Iris pigment epithelial cell (primary cell): ENCODE results near the gene PAX2.

Source experiments
- DNase-seq: peaks from one replicate; pipeline ENCODE4 v3.0.0-alpha.2; 2011; ENCODE audit warnings: low read depth

The PAX2 gene

DNA sequence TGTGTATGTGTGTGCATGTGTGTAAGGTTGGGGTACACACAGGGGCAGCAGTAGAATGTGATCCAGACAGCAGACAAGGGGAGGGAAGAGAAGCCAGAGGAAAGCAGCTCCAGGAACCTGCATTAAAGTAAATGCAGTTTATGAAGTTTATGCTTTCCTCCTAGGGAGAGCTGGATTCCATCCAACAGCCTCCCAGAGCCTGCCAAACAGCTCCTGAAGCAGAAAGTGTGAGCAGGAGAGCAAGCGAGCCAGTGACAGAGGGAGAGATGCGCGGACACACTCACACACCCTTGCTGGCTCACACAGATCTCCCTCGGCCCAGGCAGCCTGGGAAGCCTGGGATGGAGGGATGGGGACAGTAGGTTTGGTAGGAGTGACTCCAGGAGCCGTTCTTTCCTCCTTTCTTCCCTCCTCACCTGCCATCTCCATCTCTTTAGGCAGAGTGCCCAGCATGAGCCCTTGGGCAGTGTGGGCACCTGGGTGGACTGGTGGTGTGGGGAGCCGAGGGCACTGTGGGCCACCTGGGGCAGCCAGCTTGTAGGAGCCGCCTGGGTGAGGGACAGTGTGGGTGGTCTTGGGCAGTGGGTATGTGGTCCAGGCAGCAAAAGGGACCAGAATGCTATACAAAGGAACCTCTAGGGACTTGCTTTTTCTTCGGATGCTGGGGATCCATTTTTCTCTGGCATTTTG, 46.1 kb downstream of the PAX2 start:
- peak; percentile 3 for DNase-seq

DNA sequence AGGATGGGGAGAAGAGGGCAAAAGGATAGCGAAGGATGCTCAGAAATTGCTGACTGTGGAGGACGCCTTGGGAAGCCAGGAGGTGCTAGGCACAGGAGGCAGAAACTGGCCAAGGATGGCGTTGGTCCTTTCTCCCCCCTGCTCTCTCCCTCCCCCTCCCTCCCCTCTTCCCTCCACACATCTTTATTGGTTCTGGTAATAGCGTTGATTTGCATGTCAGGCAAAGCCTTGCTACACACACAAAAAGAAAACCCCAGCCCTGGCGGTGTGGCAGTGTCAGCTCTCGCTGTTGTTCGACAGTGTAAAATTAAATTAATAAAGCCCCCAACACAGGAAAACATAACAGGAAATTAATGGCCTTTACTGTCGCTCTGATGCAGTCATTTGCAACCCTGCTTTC, 47.2 kb downstream of the PAX2 start:
- no peak for DNase-seq

DNA sequence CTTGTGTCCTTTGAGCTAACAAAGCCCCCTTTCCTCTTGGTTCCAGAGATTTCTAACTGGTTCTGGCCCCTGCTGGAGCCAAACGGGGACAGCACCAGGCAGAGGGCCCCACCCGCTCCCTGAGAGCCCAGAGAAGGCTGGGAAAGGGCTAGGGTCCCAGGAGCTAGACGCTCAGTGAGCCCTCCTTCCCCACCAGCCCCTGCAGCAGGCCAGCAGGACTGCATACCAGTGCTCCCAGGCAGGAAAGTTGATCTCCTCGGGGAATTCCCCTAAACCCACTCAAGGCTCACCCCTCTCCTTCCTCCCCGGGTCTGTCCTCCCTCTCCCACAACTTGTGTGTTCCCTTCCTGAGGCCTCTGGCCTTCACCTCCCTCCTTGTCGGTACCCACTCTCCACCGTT, 47.7 kb downstream of the PAX2 start:
- DNase-seq = no peak

DNA sequence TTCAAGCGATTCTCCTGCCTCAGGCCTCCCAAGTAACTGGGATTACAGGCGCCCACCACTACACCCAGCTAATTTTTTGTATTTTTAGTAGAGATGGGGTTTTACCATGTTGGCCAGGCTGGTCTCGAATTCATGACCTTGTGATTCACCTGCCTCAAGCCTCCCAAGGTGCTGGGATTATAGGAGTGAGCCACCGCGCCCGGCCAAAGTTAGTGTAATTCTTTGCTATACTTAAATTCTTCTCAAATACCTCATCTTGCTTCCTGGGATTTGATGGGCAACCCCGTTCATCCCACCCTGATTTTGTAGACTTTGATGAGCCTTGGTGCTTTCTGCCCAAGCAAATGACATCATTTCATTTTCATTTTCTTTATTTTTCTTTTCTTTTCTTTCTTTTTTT, 54.5 kb downstream of the PAX2 start:
- DNase-seq = no peak

DNA sequence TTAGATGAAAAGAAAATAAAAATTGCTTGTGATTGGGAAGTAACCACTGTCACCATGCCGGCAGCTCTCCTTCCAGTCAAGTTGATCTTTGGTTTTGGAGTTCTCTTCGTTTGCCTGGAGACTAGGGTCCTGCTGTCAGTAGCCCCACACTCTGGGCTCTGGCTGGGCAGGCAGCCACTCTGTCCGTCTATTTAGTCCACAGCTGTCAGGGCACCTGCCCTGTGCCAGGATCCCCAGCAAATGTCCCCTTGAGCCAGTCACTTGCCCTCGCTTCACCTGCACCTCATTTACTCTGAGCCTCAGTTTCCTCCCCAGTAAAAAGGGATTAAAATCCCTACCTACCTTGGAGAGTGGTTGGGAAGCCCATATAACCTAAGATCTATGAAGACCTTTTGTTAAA, 55.5 kb downstream of the PAX2 start:
- DNase-seq = no peak

DNA sequence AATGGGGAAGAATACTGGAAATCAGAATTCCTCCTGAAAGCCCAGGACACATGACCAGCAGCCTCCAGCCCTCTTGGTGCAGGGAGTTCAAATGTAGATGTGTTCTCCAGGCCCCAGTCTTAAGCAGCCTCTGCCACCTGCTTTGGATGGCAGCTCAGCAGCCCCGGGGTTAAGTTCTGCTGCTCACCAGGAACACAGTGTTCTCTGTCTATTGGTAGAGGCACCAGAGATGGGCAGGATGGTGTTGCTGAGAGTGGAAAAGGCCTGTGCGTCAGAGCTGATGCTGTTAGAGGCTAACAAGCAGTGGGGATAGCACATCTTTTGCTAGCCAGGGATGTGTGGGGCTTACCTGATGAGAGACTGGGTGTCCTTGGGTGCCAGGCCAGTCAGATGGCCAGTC, 56.8 kb downstream of the PAX2 start:
- no peak for DNase-seq

DNA sequence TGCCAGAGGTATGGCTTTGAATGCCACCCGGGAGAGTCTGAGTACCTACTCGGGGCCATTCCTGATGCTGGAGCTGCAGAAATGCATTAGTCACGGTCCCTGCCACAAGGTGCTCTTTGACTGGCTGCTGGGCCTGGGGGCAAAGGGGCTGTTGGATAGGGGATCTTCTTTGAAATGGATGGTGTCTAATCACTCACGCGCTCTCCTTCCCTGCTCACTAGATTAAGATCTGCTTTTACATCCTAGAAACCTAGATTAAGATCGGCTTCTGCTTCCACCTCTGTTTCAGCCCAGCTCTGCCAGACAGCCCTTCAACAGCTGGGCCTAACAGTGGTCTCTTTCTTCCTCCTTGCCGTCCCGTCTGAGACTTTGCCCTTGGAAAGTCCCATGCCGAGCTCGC, 57.2 kb downstream of the PAX2 start:
- DNase-seq = no peak

DNA sequence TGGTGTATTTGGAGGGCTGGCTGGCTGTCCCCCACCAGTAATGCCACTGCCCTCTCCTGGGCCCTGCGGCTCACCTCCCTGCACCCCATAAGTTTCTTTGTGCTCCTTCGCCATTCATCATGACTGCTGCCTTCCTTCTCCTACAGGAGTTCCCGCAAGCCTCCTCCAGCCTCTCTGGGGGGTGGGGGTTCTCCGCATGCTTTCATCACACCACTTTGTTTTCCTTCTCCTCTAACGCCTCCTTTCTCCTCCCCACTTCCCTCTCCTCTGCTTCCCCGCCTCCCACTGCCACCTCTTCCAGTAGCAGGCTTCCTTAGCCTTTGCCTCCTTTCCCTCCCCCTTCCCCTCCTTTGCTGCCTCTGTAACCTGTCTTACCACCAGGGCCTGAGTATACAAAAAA, 58.1 kb downstream of the PAX2 start:
- no peak for DNase-seq

DNA sequence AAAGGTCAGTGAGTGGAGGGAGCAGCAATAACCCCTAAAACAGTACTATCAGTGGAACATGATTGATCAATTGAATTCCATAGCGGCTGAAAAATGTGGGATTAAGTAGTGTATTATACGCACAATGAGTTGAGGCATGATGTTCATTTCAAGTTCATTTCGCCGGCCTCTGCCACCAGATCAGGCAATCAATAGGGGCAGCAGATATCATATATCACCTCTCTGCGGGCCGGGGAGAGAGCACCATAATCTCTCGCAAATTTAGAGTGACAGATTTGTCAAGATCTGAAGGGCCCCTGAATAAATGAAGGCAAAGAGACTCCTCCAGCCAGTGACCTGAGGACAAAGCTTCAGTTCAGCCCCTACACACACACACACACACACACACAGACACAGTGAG, 58.5 kb downstream of the PAX2 start:
- no peak for DNase-seq

DNA sequence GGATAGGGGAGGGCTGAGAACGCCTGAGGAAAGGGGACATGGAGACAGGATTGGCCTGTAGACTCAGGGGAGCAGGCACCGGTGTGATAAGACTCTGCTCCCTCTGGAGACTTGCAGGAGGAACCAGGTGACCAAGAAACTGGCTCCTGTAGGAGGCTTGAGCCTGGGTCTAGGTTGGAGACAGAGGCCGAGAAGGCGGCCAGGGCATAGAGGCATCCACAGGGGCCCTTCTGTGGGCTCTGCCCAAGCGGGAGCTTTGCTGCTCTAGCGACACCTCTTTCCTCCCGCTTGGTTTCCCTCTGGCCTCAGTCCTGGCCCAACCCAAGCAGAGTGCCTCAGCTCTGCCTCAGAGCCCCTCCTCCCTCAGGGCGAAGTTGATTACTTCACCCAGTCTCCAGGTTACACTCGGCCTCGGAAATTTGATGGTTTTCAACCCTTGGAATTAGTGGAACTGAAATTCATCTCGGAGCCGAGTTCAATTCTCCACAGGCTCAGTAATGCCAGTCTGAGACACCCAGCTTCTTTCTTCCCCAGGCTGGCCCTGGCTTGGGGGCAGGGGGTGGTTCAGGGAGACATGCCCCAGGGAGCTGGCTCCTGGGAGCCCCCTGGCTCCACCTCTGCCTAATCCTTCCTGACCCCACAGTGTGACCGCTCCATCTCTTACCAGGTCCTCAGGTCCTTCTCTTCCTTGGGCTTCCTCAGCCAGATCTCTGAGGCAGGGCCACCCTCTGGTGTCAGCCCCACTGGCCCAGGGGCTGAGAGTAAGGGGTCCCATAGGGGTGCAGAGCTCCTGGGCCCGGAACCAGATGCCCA, 60.4 kb downstream of the PAX2 start:
- DNase-seq = no peak

DNA sequence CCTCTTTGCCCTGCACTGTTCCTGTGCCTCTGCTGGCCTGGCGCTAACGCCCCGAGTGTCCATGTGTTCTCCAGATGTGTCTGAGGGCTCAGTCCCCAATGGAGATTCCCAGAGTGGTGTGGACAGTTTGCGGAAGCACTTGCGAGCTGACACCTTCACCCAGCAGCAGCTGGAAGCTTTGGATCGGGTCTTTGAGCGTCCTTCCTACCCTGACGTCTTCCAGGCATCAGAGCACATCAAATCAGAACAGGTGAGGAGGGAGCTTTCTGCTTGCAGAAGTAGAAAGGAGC, 60.9 kb downstream of the PAX2 start:
- DNase-seq = no peak

DNA sequence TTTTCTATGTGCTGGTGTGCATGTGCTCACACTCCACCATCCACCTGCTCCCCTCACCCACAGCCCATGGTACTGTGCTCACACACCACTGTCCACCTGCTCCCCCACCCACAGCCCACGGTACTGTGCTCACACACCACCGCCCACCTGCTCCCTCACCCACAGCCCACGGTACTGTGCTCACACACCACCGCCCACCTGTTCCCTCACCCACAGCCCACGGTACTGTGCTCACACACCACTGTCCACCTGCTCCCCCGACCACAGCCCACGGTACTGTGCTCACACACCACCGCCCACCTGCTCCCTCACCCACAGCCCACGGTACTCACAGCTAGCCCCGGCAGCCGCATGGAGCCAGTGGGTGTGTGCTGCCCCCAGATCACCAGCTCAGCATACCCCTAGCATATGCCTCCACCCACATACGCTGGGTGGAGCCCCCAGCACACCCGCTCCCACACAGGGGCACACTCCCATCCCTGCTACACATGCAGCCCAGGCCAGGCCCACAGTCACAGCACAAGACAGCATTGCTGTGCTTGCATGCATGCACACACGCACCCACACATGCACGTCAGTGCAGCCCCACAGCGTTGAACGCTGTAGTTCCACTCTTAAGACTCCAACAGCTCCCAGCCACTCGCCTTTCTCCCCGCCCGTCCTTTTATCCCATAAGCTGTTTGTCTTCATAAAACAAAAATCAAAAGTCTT, 62.0 kb downstream of the PAX2 start:
- DNase-seq = no peak

DNA sequence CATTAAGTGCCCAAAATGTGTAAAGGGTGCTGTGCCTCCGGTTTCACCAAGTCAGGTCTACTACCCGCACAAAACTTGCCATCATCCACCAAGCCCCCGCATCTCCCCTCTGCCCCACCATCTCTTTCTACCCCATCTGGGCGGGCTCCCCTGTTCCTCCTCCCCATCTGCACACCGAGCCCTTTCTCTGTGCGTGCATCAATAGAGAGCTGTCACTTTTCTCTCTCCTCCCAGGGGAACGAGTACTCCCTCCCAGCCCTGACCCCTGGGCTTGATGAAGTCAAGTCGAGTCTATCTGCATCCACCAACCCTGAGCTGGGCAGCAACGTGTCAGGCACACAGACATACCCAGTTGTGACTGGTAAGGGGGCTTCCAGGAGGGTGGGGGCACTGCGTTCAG, 63.5 kb downstream of the PAX2 start:
- DNase-seq = no peak

DNA sequence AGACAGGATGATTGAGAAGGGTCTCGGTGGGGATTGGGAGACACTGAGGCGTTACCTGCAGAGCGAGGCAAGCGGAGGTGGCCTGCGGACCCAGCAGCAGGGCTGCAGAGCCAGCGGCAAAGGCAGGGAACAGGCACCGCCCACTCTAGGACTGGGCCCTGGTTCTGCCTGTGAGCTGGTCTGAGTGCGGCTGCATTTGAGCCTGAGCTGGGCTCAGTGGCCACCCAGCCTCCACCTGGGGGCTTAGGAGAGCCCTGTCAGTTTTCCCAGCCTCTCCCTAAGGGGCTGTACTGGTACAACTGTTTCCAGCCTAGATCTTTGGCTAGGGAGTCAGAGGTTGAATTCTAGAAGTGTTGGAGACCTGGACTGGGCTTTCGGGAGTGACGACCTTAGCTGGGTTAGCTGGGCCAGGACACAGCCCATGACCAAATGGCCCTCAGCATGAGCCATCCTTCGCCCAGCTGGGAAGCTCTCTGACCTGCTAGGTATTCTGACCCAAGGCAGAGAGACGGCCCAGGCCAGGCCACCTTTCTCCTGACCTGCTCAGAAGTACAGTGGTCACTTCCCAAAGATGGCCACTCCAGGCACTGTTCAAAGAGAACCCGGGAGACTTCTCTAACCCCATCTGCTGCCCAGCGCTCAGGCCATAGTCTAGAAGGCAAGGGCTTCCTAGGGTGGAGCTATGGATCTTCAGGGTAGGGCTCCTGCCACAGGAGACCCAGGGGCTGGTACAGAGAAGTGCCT, 64.9 kb downstream of the PAX2 start:
- no peak for DNase-seq

DNA sequence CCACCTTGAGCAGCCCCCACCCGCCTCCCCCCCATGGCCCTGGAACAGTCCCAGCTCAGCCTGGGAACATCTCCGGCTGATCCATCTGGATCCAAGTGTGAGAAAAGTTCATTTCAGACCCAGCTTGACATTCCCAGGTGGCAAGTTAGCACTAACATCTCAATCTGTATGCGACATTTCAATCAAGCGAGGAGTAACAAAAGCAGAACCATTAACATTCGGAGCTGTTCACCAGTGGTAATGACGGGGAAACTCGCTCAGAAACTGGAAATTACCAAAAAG, 65.4 kb downstream of the PAX2 start:
- no peak for DNase-seq

DNA sequence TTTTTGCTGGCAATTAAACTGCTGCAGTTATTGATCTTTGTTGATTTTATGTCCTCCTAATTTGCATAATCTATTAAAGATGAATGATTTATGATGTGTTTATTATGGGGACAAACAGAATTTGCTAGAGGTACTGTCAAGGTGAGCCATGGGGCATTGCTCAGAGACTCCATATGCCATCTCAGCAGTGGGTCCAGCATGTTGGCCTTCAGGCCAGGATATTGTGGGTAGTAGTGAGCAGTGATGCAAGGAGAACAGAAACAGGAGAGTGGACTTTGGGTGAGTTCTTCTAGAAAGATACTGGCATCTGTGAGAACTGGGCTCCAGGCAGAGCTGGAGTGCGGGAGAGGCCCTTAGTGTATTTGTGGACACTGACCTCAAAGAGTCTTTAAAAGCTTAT, 65.9 kb downstream of the PAX2 start:
- no peak for DNase-seq

DNA sequence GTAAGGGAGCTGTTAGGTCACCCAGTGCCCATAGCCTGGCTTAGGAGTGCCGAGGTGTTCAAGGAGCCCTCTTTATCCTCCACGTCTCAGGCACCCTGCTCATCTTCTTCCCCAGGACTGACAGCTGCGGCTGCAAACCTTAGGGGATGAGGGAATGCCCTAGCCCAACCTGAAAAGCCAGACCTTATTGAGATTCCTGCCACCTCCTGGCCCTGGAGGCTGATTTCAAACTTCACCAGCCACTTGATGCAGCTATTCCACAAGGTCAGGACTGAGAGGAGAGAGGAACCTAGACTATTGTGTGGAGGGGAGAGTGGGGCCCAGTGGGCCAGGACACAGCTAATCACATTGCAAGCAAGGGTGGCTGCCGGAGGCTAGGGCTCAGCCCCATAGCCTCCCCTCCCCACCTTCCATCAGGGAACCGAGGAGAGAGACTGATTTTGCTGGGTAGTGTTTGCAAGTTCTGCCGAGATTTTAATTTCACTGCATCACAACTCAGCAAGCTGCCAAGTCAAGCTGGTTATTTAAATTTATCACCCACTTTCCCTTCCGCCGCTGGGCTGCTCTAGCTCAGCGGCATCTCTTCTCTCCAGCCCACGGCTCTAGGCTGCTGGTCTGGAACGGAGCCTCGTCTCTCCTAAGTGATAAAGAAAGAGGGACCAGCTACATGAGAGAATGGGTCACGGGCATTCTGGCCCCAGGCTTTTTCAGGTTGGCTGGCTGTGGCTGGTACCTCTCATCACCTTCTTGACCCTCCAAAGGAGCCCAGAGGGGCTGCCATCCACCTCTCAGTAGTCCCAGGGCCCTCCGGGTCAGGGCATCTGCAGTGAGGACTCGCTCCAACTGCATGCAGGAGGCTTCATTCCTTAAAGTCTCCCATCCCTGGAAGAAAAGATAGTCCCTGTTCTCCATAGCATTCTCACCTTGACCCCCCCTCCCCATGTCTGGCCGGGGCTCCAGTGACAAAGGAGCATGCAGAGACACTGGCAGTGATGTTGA, 66.7 kb downstream of the PAX2 start:
- no peak for DNase-seq

DNA sequence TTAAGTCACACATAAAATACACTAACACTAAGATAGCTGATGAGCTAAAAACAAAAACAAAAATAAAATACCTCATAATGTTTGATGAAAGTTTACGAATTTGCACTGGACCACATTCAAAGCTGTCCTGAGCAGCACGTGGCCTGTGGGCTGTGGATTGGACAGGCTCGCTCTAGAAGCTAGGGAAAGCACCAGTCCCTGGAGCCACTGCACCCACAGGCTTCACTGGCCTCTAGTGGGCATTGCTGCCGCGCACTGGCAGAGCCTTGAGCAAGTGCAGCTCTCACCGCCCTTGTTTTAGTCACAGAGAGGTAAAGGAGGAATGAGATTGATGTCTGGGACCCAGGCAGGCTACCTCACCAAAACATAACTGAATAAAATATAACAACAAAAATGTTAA, 67.6 kb downstream of the PAX2 start:
- DNase-seq = no peak

DNA sequence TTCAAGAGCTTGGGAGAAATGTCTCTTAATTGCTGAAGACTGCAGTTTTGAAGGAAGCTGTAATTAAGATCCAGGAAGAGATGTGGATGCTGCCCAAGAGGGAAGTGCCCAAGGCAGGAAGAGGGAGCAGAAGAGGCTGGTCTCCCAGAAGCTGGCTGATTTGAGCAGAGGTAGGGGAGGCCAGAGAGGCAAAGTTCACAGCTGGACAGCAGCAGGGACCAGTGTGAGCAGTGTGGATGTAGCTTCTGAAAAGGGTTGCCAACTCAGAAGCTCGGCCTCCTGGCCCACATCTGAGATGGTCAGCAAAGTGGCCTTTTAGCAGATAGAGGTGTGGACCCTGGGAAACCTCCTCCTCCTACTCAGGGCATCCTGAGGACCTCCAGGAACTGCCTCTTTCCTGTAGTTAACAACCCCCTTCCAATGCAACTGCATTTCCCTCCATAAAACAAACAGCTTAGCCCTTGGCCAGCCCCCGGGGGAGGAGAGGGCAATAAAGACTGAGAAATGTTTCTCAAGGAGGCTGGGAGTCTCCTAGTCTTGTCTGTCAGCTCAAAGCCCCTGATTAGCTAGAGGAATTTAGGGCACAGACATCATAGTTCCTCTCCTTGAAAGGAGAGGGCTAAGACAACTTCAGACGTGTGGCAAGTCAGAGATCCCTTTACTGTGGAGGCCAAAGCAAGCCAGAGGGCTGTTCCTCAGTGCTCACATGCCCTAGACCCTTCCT, 69.5 kb downstream of the PAX2 start:
- no peak for DNase-seq

DNA sequence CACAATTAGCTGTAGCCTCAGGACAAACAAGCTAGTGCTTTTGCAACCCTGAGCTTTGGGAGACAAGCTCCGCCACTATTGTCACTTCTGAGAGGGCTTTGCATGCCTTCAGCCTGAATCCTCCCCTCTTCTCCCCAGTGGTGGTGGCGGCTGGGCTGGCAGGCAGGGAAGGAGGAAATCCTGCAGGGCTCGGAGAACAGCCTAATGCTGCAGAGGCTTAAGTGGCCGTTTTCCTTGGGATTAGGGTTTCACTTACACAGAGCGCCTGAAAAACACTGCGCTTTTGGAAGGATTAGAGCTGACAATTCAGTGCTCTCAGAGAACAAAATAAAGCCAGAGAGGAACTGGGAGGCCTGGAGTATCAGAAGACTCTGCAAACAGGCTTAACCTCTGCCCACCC, 71.3 kb downstream of the PAX2 start:
- DNase-seq = no peak

DNA sequence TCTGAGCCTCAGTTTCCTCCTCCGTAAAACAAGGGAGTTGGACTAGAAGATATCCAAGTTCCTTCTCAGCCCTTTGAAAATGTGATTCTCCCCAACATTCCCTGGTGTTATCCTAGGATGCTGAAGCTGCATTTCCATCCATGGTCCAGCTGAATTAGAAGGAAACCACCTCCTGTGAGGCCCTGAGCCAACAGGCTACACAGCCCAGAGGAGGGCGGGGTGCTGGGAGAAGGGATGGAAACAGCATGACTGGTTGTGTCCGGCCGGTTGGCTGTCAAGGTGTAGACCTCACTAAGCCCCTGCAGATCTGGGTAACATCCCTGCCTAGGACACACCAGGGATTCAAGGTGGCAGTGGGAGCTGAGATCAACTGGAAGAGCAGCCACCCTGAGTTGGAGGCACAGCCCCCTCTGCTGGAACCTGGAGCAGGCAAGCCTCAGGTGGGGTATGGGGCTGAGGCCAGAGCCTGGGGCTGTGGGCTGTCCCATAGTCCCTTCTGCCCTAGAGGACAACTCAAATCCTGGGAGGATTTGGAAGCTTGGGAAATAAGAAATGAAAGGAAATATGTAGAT, 72.0 kb downstream of the PAX2 start:
- no peak for DNase-seq
